HepG2 (cell line): ENCODE measurements around the gene UPB1. TPM values are rescaled to one million over a fixed set of nuclear protein-coding genes. Genes with fewer than 3 reads are reported as not detected.

ENCODE experiments used
- HNRNPL ChIP-seq: fragments of 200-400 bp; formaldehyde crosslinking; IDR thresholded peaks from 2 replicates; pipeline ENCODE4 v1.6.1; 2017; ENCODE audit warnings: mild to moderate bottlenecking, low read depth, low read length
- IRF2 ChIP-seq: IDR thresholded peaks from 2 replicates; pipeline ENCODE4 v1.6.1; 2018; ENCODE audit warnings: missing genetic modification reagents, missing compliant biosample characterization
- MED1 ChIP-seq: sonication (generic); formaldehyde crosslinking; IDR thresholded peaks from 2 replicates; pipeline ENCODE4 v1.4.0; 2020; ENCODE audit warnings: missing genetic modification reagents
- MYNN ChIP-seq: sonication (generic); formaldehyde crosslinking; IDR thresholded peaks from 2 replicates; pipeline ENCODE4 v1.4.0; 2020; ENCODE audit warnings: mild to moderate bottlenecking, low read depth, missing genetic modification reagents
- RCOR2 ChIP-seq: IDR thresholded peaks from 2 replicates; pipeline ENCODE4 v1.6.1; 2016; ENCODE audit warnings: missing biosample characterization, missing genetic modification reagents
- SALL2 ChIP-seq: sonication (generic); formaldehyde crosslinking; IDR thresholded peaks from 2 replicates; pipeline ENCODE4 v1.8.1; 2023; ENCODE audit warnings: mild to moderate bottlenecking, missing genetic modification reagents, inconsistent platforms
- SP1 ChIP-seq, 2 experiments: fragments of 450-650 bp in 1 of 2; sonication (generic) in 1 of 2; formaldehyde crosslinking in 1 of 2; IDR thresholded peaks; 2 replicates each; pipeline versions ENCODE4 v1.4.0 to v1.6.1; 2016 to 2020; ENCODE audit warnings: missing genetic modification reagents in 1 of 2
- SP140L ChIP-seq: sonication (generic); formaldehyde crosslinking; IDR thresholded peaks from 2 replicates; pipeline ENCODE4 v1.4.0; 2020; ENCODE audit warnings: missing genetic modification reagents, borderline replicate concordance
- ZBTB38 ChIP-seq: sonication (generic); formaldehyde crosslinking; IDR thresholded peaks from 2 replicates; pipeline ENCODE4 v1.5.1; 2020; ENCODE audit warnings: mild to moderate bottlenecking, missing genetic modification reagents
- ZNF296 ChIP-seq: sonication (generic); formaldehyde crosslinking; conservative IDR thresholded peaks from 2 replicates; pipeline ENCODE4 v1.5.0; 2020; ENCODE audit warnings: mild to moderate bottlenecking, missing genetic modification reagents
- ZNF644 ChIP-seq: IDR thresholded peaks from 2 replicates; pipeline ENCODE4 v1.6.1; 2016; ENCODE audit warnings: low read depth
- ZNF720 ChIP-seq: sonication (generic); formaldehyde crosslinking; IDR thresholded peaks from 2 replicates; pipeline ENCODE4 v1.4.0; 2020; ENCODE audit warnings: missing genetic modification reagents
- ZNF83 ChIP-seq: sonication (generic); formaldehyde crosslinking; IDR thresholded peaks from 2 replicates; pipeline ENCODE4 v1.4.0; 2020; ENCODE audit warnings: missing genetic modification reagents, mild to moderate bottlenecking, borderline replicate concordance
- polyA plus RNA-seq, 8 experiments: library from polyadenylated mRNA; depleted of rRNA in 3 of 8; stranded (reverse) in 7 of 8; unstranded in 1 of 8; fragments of >200 nt; fragmentation: Illumina TruSeq in 4 of 8; extraction: Trizol in 4 of 8; gene quantifications; 2 replicates each; pipeline versions ENCODE4 v1.2.1 to v1.2.3, GENCODE V29; 2011 to 2016; ENCODE audit warnings: low read depth in 4 of 8, missing spikeins in 1 of 8, mixed read lengths in 1 of 8; ENCODE audit not compliant: insufficient read depth in 1 of 8
- total RNA-seq, 5 experiments: library from RNA; depleted of rRNA; stranded (reverse); fragments of >200 nt; fragmentation: Illumina TruSeq; extraction: Trizol; gene quantifications; 2 replicates each; pipeline ENCODE4 v1.2.3, GENCODE V29; 2016; ENCODE audit warnings: low read depth in 1 of 5
- TF ChIP-seq, protein P1 (sequence below): sonication (generic); formaldehyde crosslinking; IDR thresholded peaks from 2 replicates; pipeline ENCODE4 v1.5.0; 2020; ENCODE audit warnings: mild to moderate bottlenecking, missing genetic modification reagents, borderline replicate concordance
- TF ChIP-seq, protein P2 (sequence below): IDR thresholded peaks from 2 replicates; pipeline ENCODE4 v1.6.1; 2016; ENCODE audit warnings: missing genetic modification reagents, missing compliant biosample characterization
- TF ChIP-seq, protein P3 (sequence below): sonication (generic); formaldehyde crosslinking; IDR thresholded peaks from 2 replicates; pipeline ENCODE4 v1.4.0; 2020; ENCODE audit warnings: missing genetic modification reagents

The UPB1 gene
- total and polyA plus RNA-seq, 2 of the 13 experiments (the other 11 are each of a cell fraction or from before 2014, with no cell fraction given), result 0.38 to 1.2 TPM

DNA sequence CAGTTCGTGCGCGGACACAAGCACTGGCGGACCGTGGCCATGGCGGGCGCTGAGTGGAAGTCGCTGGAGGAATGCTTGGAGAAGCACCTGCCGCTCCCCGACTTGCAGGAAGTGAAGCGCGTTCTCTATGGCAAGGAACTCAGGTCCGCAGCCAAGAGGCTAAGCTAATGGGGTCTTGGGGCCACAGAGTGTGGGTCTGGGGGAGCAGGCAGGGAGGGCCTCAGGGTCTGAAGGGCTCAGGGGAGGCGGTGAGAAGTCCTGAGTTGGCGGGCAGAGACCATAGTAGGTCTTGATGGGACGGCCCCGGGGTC, 188 bp downstream of the UPB1 start (continued):
- TF ChIP-seq, protein P1, sequence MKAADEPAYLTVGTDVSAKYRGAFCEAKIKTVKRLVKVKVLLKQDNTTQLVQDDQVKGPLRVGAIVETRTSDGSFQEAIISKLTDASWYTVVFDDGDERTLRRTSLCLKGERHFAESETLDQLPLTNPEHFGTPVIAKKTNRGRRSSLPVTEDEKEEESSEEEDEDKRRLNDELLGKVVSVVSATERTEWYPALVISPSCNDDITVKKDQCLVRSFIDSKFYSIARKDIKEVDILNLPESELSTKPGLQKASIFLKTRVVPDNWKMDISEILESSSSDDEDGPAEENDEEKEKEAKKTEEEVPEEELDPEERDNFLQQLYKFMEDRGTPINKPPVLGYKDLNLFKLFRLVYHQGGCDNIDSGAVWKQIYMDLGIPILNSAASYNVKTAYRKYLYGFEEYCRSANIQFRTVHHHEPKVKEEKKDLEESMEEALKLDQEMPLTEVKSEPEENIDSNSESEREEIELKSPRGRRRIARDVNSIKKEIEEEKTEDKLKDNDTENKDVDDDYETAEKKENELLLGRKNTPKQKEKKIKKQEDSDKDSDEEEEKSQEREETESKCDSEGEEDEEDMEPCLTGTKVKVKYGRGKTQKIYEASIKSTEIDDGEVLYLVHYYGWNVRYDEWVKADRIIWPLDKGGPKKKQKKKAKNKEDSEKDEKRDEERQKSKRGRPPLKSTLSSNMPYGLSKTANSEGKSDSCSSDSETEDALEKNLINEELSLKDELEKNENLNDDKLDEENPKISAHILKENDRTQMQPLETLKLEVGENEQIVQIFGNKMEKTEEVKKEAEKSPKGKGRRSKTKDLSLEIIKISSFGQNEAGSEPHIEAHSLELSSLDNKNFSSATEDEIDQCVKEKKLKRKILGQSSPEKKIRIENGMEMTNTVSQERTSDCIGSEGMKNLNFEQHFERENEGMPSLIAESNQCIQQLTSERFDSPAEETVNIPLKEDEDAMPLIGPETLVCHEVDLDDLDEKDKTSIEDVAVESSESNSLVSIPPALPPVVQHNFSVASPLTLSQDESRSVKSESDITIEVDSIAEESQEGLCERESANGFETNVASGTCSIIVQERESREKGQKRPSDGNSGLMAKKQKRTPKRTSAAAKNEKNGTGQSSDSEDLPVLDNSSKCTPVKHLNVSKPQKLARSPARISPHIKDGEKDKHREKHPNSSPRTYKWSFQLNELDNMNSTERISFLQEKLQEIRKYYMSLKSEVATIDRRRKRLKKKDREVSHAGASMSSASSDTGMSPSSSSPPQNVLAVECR (CRISPR knock-in tag), result 0 out of 2 replicates have a peak, but pooled peaks have one; percentile 22
- TF ChIP-seq ZNF644 (CRISPR knock-in tag) (no peak), SP1 (IDR thresholded peaks at IDR 0.05) (no peak), SP1 (CRISPR knock-in tag; IDR thresholded peaks at IDR 0.05) (no peak), ZBTB38 (CRISPR knock-in tag) (peak; percentile 95; the same call in 1 of the 2 replicates), ZNF296 (CRISPR knock-in tag) (no peak), ZNF83 (no peak), SALL2 (CRISPR knock-in tag) (no peak), IRF2 (CRISPR knock-in tag) (no peak), SP140L (CRISPR knock-in tag) (no peak), MED1 (no peak), HNRNPL (peak; percentile 70; the same call in 1 of the 2 replicates), RCOR2 (CRISPR knock-in tag) (no peak), ZNF720 (CRISPR knock-in tag) (no peak), MYNN (no peak)
- TF ChIP-seq, protein P2, sequence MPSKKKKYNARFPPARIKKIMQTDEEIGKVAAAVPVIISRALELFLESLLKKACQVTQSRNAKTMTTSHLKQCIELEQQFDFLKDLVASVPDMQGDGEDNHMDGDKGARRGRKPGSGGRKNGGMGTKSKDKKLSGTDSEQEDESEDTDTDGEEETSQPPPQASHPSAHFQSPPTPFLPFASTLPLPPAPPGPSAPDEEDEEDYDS (CRISPR knock-in tag), result no peak
- TF ChIP-seq, protein P3, sequence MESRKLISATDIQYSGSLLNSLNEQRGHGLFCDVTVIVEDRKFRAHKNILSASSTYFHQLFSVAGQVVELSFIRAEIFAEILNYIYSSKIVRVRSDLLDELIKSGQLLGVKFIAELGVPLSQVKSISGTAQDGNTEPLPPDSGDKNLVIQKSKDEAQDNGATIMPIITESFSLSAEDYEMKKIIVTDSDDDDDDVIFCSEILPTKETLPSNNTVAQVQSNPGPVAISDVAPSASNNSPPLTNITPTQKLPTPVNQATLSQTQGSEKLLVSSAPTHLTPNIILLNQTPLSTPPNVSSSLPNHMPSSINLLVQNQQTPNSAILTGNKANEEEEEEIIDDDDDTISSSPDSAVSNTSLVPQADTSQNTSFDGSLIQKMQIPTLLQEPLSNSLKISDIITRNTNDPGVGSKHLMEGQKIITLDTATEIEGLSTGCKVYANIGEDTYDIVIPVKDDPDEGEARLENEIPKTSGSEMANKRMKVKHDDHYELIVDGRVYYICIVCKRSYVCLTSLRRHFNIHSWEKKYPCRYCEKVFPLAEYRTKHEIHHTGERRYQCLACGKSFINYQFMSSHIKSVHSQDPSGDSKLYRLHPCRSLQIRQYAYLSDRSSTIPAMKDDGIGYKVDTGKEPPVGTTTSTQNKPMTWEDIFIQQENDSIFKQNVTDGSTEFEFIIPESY (CRISPR knock-in tag), result peak; percentile 96; the same call in 1 of the 2 replicates
